SK-N-SH treated with all-trans-retinoic acid at 6 μM for 48 hours (cell line): Measurements from ENCODE around the gene NKAIN4.

Experiments
- GLIS3 ChIP-seq: fragments of 250-450 bp; sonication (Bioruptor Pico); IDR thresholded peaks from 2 replicates; pipeline ENCODE4 v1.5.0; 2020; ENCODE audit warnings: mild to moderate bottlenecking, moderate library complexity
- PATZ1 ChIP-seq: fragments of 250-450 bp; sonication (Bioruptor Pico); IDR thresholded peaks from 2 replicates; pipeline ENCODE4 v1.8.0; 2020; ENCODE audit warnings: mild to moderate bottlenecking, moderate library complexity, borderline replicate concordance
- TSHZ2 ChIP-seq: fragments of 250-450 bp; sonication (Bioruptor Pico); IDR thresholded peaks from 2 replicates; pipeline ENCODE4 v1.5.0; 2020; ENCODE audit warnings: mild to moderate bottlenecking, moderate library complexity
- ZNF70 ChIP-seq: fragments of 450-650 bp; formaldehyde crosslinking; IDR thresholded peaks from 2 replicates; pipeline ENCODE4 v1.5.0; 2020; ENCODE audit warnings: mild to moderate bottlenecking, moderate library complexity

GRCh38 chr20:63296531-63297299 is 42.5 kb upstream of the NKAIN4 start:
- no peak for TF ChIP-seq ZNF70 (CRISPR knock-in tag)
- TF ChIP-seq GLIS3 (CRISPR knock-in tag), result no peak
- TF ChIP-seq PATZ1, result no peak
- no peak for TF ChIP-seq TSHZ2
